ENCODE data around the gene JHY. TPM values are rescaled to one million over a fixed set of nuclear protein-coding genes. Genes with fewer than 3 reads are reported as not detected.

Gene JHY
- total RNA-seq, 1 experiment from 2014 or later = 4.8 TPM

- no peaks in the 10 kb centered on the region for H3K79me2 ChIP-seq (ENCODE audit: insufficient read depth, low read length)
- H3K4me2 ChIP-seq (ENCODE audit: low read length) = no peak overlapping the region
- H3K27ac ChIP-seq (ENCODE audit: low read depth, low read length) = no peak overlapping the region
- no peak for DNase-seq (ENCODE audit: low read depth, low spot score)
- BruUV-seq (replicated peaks) = no TSS peak
- ATAC-seq = no peak
- no peak overlapping the region for H3K4me3 ChIP-seq (replicated peaks in 1 of 2; ENCODE audit: low read depth in 1 of 2, low read length in 2 of 2)
- no peaks in the 10 kb centered on the region for H3K4me1 ChIP-seq (ENCODE audit: control insufficient read depth in 1 of 2, insufficient read depth in 2 of 2, low read length in 2 of 2)
- H4K20me1 ChIP-seq (ENCODE audit: insufficient read depth) = no peaks in the 10 kb centered on the region; the same call in 1 of the 2 replicates
- H3K36me3 ChIP-seq (ENCODE audit: control insufficient read depth in 1 of 2, insufficient read depth in 2 of 2, low read length in 2 of 2) = no peaks in the 10 kb centered on the region
- H3K9me2 ChIP-seq (ENCODE audit: insufficient read depth) = no peaks in the 10 kb centered on the region
- H3K9me3 ChIP-seq (ENCODE audit: control insufficient read depth in 1 of 2, insufficient read depth in 1 of 2, low read depth in 1 of 2, low read length in 2 of 2) = no peaks in the 10 kb centered on the region
- no peak overlapping the region for H2AFZ ChIP-seq (ENCODE audit: low read depth, low read length, poor library complexity, severe bottlenecking)
- H3K27me3 ChIP-seq (ENCODE audit: insufficient read depth, low read length) = no peaks in the 10 kb centered on the region
- H3K9ac ChIP-seq (ENCODE audit: low read length) = no peak overlapping the region
- CTCF ChIA-PET = no interaction called here
- POLR2A ChIA-PET = no interaction called here
- TF ChIP-seq RAD21 (IDR thresholded peaks at IDR 0.05; ENCODE audit: low read depth) (no peak), ZNF274 (IDR thresholded peaks at IDR 0.05; ENCODE audit: low read depth, low read length) (no peak), ZFX (IDR thresholded peaks at IDR 0.05) (no peak), CEBPB (IDR thresholded peaks at IDR 0.05; ENCODE audit: low read depth) (no peak), YY1 (IDR thresholded peaks at IDR 0.05; ENCODE audit: extremely low read depth, insufficient replicate concordance, low read depth, low read length) (no peak), POLR2AphosphoS5 (IDR thresholded peaks at IDR 0.05; ENCODE audit: low read depth, low read length) (no peak), MAX (IDR thresholded peaks at IDR 0.05) (no peak), SRF (IDR thresholded peaks at IDR 0.05; ENCODE audit: low read depth) (no peak), ELF1 (IDR thresholded peaks at IDR 0.05; ENCODE audit: borderline replicate concordance, low read depth) (no peak), POLR2A (IDR thresholded peaks at IDR 0.05; ENCODE audit: borderline replicate concordance, extremely low read depth, insufficient read depth, insufficient read length) (no peak), EGR1 (IDR thresholded peaks at IDR 0.05; ENCODE audit: low read depth) (no peak), CTCF (IDR thresholded peaks at IDR 0.05 in 2 of 3, conservative IDR thresholded peaks at IDR 0.05 in 1 of 3; ENCODE audit: borderline replicate concordance in 1 of 3, insufficient read depth in 1 of 3, low read depth in 2 of 3, low read length in 2 of 3) (no peak), EZH2 (IDR thresholded peaks at IDR 0.05) (no peak), JUND (IDR thresholded peaks at IDR 0.05) (no peak), CBX3 (IDR thresholded peaks at IDR 0.05; ENCODE audit: low read depth) (no peak), FOSL1 (IDR thresholded peaks at IDR 0.05; ENCODE audit: low read depth) (no peak), ATF3 (IDR thresholded peaks at IDR 0.05) (no peak), SP1 (IDR thresholded peaks at IDR 0.05; ENCODE audit: low read depth) (no peak)
- TF ChIP-seq, protein P1, sequence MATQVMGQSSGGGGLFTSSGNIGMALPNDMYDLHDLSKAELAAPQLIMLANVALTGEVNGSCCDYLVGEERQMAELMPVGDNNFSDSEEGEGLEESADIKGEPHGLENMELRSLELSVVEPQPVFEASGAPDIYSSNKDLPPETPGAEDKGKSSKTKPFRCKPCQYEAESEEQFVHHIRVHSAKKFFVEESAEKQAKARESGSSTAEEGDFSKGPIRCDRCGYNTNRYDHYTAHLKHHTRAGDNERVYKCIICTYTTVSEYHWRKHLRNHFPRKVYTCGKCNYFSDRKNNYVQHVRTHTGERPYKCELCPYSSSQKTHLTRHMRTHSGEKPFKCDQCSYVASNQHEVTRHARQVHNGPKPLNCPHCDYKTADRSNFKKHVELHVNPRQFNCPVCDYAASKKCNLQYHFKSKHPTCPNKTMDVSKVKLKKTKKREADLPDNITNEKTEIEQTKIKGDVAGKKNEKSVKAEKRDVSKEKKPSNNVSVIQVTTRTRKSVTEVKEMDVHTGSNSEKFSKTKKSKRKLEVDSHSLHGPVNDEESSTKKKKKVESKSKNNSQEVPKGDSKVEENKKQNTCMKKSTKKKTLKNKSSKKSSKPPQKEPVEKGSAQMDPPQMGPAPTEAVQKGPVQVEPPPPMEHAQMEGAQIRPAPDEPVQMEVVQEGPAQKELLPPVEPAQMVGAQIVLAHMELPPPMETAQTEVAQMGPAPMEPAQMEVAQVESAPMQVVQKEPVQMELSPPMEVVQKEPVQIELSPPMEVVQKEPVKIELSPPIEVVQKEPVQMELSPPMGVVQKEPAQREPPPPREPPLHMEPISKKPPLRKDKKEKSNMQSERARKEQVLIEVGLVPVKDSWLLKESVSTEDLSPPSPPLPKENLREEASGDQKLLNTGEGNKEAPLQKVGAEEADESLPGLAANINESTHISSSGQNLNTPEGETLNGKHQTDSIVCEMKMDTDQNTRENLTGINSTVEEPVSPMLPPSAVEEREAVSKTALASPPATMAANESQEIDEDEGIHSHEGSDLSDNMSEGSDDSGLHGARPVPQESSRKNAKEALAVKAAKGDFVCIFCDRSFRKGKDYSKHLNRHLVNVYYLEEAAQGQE (IDR thresholded peaks at IDR 0.05; ENCODE audit: low read depth) = no peak
- TF ChIP-seq, protein P2, sequence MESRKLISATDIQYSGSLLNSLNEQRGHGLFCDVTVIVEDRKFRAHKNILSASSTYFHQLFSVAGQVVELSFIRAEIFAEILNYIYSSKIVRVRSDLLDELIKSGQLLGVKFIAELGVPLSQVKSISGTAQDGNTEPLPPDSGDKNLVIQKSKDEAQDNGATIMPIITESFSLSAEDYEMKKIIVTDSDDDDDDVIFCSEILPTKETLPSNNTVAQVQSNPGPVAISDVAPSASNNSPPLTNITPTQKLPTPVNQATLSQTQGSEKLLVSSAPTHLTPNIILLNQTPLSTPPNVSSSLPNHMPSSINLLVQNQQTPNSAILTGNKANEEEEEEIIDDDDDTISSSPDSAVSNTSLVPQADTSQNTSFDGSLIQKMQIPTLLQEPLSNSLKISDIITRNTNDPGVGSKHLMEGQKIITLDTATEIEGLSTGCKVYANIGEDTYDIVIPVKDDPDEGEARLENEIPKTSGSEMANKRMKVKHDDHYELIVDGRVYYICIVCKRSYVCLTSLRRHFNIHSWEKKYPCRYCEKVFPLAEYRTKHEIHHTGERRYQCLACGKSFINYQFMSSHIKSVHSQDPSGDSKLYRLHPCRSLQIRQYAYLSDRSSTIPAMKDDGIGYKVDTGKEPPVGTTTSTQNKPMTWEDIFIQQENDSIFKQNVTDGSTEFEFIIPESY (IDR thresholded peaks at IDR 0.05; ENCODE audit: extremely low read depth, insufficient replicate concordance, low read length) = no peak
- RAD21 ChIA-PET (ENCODE audit: low non-redundant PET in 1 of 2, low total read pairs in 2 of 2, uncharacterized antibody in 2 of 2, unreplicated experiment in 2 of 2) = no interaction called here
- intact Hi-C loops (cut with micrococcal nuclease) = no loop called here
These were observed 71.9 kb downstream of the JHY start for GRCh38 chr11:122954455-122954854.
